GM12873 (cell line): ENCODE measurements around the gene ACSL4.

ENCODE experiments used
- CTCF ChIP-seq: IDR thresholded peaks from 2 replicates; pipeline ENCODE4 v1.5.1; 2012; ENCODE audit warnings: low read depth, mild to moderate bottlenecking, moderate library complexity, low read length, control low read depth; ENCODE audit not compliant: insufficient read depth; ENCODE audit errors: missing control alignments

ACSL4 gene

GRCh38 chrX:109667986-109668385 is 65.1 kb downstream of the ACSL4 start:
- TF ChIP-seq CTCF = no peak

GRCh38 chrX:109660435-109661143 is 72.5 kb downstream of the ACSL4 start:
- no peak for TF ChIP-seq CTCF

GRCh38 chrX:109658391-109658790 is 74.7 kb downstream of the ACSL4 start:
- no peak for TF ChIP-seq CTCF

- TF ChIP-seq CTCF = no peak
Measured at GRCh38 chrX:109656774-109657173, 76.3 kb downstream of the ACSL4 start.

GRCh38 chrX:109655502-109656201 is 77.4 kb downstream of the ACSL4 start:
- no peak for TF ChIP-seq CTCF

- no peak for TF ChIP-seq CTCF
Measured at GRCh38 chrX:109654516-109655109, 78.4 kb downstream of the ACSL4 start.

- TF ChIP-seq CTCF = no peak
Measured at GRCh38 chrX:109643687-109644086, 89.4 kb downstream of the ACSL4 start.
